ENCODE data around the gene PARP15. TPM values are rescaled to one million over a fixed set of nuclear protein-coding genes. Genes with fewer than 3 reads are reported as not detected.

Gene PARP15
- total RNA-seq, 3 donors from 2014 or later = 1.2 to 2.0 (median 1.4) TPM

GRCh38 chr3:122606330-122606729 is 28.9 kb downstream of the PARP15 start:
- Histone ChIP-seq H3K4me3 (no peak overlapping the region), H3K4me1 (ENCODE audit: low read depth) (peaks cover 4% of the 10 kb centered on the region), H3K9me3 (no peaks in the 10 kb centered on the region), H3K36me3 (ENCODE audit: low read depth) (no peaks in the 10 kb centered on the region)
- TF ChIP-seq CTCF (IDR thresholded peaks at IDR 0.05) = no peak
- DNase-seq = no peak
- intact Hi-C loops (cut with DNase I, micrococcal nuclease) = no loop called here
- no peak for ATAC-seq

GRCh38 chr3:122608916-122609315 is 31.5 kb downstream of the PARP15 start:
- TF ChIP-seq CTCF (IDR thresholded peaks at IDR 0.05) = no peak
- DNase-seq = no peak
- no peaks in the 10 kb centered on the region for H3K36me3 ChIP-seq (ENCODE audit: low read depth)
- ATAC-seq = no peak
- no peak overlapping the region for H3K4me3 ChIP-seq
- intact Hi-C loops (cut with DNase I, micrococcal nuclease) = no loop called here
- H3K4me1 ChIP-seq (ENCODE audit: low read depth) = no peaks in the 10 kb centered on the region
- no peaks in the 10 kb centered on the region for H3K9me3 ChIP-seq

GRCh38 chr3:122609798-122610559 is 32.5 kb downstream of the PARP15 start:
- no peaks in the 10 kb centered on the region for H3K36me3 ChIP-seq (ENCODE audit: low read depth)
- H3K4me1 ChIP-seq (ENCODE audit: low read depth) = no peaks in the 10 kb centered on the region
- no peak for DNase-seq
- H3K9me3 ChIP-seq = no peaks in the 10 kb centered on the region
- TF ChIP-seq CTCF (IDR thresholded peaks at IDR 0.05) = no peak
- peak; percentile 45 for ATAC-seq
- intact Hi-C loops (cut with DNase I, micrococcal nuclease) = no loop called here
- H3K4me3 ChIP-seq = no peak overlapping the region

GRCh38 chr3:122612696-122613095 is 35.2 kb downstream of the PARP15 start:
- ATAC-seq (no peak), DNase-seq (no peak)
- no peak overlapping the region for H3K4me3 ChIP-seq
- no peaks in the 10 kb centered on the region for H3K4me1 ChIP-seq (ENCODE audit: low read depth)
- intact Hi-C loops (cut with DNase I, micrococcal nuclease) = no loop called here
- no peaks in the 10 kb centered on the region for H3K36me3 ChIP-seq (ENCODE audit: low read depth)
- no peaks in the 10 kb centered on the region for H3K9me3 ChIP-seq
- no peak for TF ChIP-seq CTCF (IDR thresholded peaks at IDR 0.05)

GRCh38 chr3:122615303-122615702 is 37.9 kb downstream of the PARP15 start:
- intact Hi-C loops (cut with DNase I, micrococcal nuclease) = no loop called here
- Histone ChIP-seq H3K4me1 (ENCODE audit: low read depth) (no peaks in the 10 kb centered on the region), H3K4me3 (no peak overlapping the region), H3K36me3 (ENCODE audit: low read depth) (no peaks in the 10 kb centered on the region), H3K9me3 (no peaks in the 10 kb centered on the region)
- no peak for DNase-seq
- TF ChIP-seq CTCF (IDR thresholded peaks at IDR 0.05) = no peak
- ATAC-seq = no peak

Measured in mucosa of descending colon (tissue), 3 donors.